ENCODE results near the gene TLR7.

The TLR7 gene

GRCh38 chrX:12929701-12930100, 62.8 kb downstream of the TLR7 start:
- DNase-seq = no peak

- no peak for DNase-seq
Measured at GRCh38 chrX:12930150-12930549, 63.3 kb downstream of the TLR7 start.

GRCh38 chrX:12932244-12932643, 65.4 kb downstream of the TLR7 start:
- DNase-seq = no peak

- DNase-seq = no peak
Measured at GRCh38 chrX:12934850-12935249, 68.0 kb downstream of the TLR7 start.

GRCh38 chrX:12936947-12937346, 70.1 kb downstream of the TLR7 start:
- no peak for DNase-seq
